Mammary epithelial cell (primary cell): ENCODE measurements around the gene PPP1R3F.

Experiments used
- EZH2 ChIP-seq: IDR thresholded peaks from 2 replicates; pipeline ENCODE4 v1.6.1; 2012; ENCODE audit warnings: low read length, inconsistent platforms, borderline replicate concordance
- TF ChIP-seq, protein P1 (sequence below), 2 donors: IDR thresholded peaks in 1 of 2; conservative IDR thresholded peaks in 1 of 2; 2 replicates each; pipeline ENCODE4 v1.5.1; 2011 to 2012; ENCODE audit warnings: inconsistent platforms in 2 of 2, low read length in 2 of 2, mild to moderate bottlenecking in 2 of 2, control low read depth in 1 of 2, low read depth in 1 of 2; ENCODE audit not compliant: insufficient read depth in 1 of 2; ENCODE audit errors: extremely low read depth in 1 of 2

DNA sequence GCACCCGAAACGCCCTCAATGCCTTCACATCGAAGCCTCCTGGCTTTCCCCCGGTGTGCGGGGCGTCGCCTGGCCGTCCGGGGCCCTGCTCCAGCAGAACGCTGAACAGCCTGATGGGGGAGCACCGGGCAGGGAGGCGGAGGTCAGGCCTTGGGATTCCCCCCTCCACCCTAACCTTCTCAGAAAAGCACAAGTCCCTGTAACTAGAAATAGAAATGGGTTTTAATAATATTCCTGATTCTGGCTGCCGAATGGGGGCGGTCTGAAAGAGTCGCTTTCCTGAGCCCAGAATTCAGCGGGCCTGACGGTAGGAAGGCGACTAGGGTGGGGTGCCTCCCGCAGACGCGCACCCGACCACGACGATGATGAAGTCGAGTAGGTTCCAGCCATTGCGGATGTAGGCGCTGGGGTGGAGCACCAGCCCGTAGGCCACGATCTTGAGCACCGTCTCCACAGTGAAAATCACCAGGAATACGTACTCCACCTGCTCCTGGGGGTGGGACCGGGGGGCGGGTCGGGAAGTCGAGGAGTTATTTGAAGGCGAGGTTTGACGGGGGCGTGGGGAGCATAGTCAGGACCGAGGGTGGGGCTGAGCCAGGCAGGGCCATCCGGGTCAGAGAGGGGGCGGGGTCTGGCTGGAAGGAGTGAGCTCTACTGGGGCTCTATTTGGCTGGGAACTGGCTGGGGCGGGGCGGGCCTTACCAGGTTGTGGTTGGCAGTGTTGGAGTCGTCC is 38.9 kb upstream of the PPP1R3F start:
- TF ChIP-seq, protein P1, sequence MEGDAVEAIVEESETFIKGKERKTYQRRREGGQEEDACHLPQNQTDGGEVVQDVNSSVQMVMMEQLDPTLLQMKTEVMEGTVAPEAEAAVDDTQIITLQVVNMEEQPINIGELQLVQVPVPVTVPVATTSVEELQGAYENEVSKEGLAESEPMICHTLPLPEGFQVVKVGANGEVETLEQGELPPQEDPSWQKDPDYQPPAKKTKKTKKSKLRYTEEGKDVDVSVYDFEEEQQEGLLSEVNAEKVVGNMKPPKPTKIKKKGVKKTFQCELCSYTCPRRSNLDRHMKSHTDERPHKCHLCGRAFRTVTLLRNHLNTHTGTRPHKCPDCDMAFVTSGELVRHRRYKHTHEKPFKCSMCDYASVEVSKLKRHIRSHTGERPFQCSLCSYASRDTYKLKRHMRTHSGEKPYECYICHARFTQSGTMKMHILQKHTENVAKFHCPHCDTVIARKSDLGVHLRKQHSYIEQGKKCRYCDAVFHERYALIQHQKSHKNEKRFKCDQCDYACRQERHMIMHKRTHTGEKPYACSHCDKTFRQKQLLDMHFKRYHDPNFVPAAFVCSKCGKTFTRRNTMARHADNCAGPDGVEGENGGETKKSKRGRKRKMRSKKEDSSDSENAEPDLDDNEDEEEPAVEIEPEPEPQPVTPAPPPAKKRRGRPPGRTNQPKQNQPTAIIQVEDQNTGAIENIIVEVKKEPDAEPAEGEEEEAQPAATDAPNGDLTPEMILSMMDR (conservative IDR thresholded peaks at IDR 0.05 in 1 of 2, IDR thresholded peaks at IDR 0.05 in 1 of 2; ENCODE audit: extremely low read depth in 1 of 2, insufficient read depth in 1 of 2, low read depth in 1 of 2, low read length in 2 of 2), result no peak
- no peak for TF ChIP-seq EZH2
